ENCODE results near the gene TFB2M.
"Not testable (repeated sequence)": the region's sequence is repeated elsewhere in the genome, so short reads cannot be mapped to it uniquely, and the experiment has no call there.

The TFB2M gene

GRCh38 chr1:246564839-246565750 lies 966 bp downstream of the TFB2M start:
- Histone ChIP-seq H3K27ac (ENCODE audit: low read depth, low read length) (peak overlapping the region; percentile 2), H3K9ac (ENCODE audit: low read length) (no peak overlapping the region), H3K4me1 (ENCODE audit: control insufficient read depth, insufficient read depth, low read length) (no peaks in the 10 kb centered on the region)

DNA sequence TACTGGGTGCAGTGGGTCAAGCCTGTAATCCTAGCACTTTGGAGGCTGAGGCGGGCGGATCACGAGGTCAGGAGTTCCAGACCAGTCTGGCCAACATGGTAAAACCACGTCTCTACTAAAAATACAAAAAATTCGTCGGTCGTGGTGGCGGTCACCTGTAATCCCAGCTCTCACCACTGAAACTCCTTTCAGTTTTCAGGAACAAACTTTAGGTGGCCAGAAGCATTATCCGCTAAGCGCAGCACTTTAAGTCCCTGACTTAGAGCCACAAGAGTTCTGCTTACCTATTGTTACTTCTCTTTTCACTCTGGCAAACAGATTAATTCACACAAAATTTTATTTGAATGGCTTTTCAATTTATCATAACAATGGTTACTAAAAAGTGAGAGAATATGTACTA lies 5.2 kb downstream of the TFB2M start:
- not testable (repeated sequence) for H3K9ac ChIP-seq (ENCODE audit: low read length); H3K27ac ChIP-seq (ENCODE audit: low read depth, low read length); H3K4me1 ChIP-seq (ENCODE audit: control insufficient read depth, insufficient read depth, low read length); H3K4me3 ChIP-seq (ENCODE audit: low read length); H3K27me3 ChIP-seq (ENCODE audit: control insufficient read depth, insufficient read depth, low read length); H3K36me3 ChIP-seq (ENCODE audit: control insufficient read depth, insufficient read depth, low read length)

More at GRCh38 chr1:246564839-246565750, 966 bp downstream of the TFB2M start:
- H3K36me3 ChIP-seq (ENCODE audit: control insufficient read depth, insufficient read depth, low read length), result no peaks in the 10 kb centered on the region
- peak overlapping the region; percentile 91 for H3K4me3 ChIP-seq (ENCODE audit: low read length)
- H3K27me3 ChIP-seq (ENCODE audit: control insufficient read depth, insufficient read depth, low read length), result no peaks in the 10 kb centered on the region

DNA sequence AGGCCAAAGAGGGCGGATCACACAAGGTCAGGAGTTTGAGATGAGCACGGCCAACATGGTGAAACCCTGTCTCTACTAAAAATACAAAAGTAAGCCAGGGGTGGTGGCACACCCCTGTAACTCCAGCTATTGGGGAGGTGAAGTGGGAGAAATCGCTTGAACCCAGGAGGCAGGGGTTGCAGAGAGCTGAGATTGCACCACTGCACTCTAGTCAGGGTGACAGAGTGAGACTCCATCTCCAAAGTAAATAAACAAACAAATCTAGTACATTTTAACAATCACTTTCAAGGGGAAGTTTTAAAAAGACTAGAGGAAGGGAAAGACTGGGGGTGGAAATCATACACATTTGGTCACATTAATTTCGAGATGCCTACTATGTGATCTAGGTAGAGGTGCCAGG lies 6.8 kb downstream of the TFB2M start:
- no peaks in the 10 kb centered on the region for H3K27me3 ChIP-seq (ENCODE audit: control insufficient read depth, insufficient read depth, low read length)
- H3K36me3 ChIP-seq (ENCODE audit: control insufficient read depth, insufficient read depth, low read length), result peaks cover 4% of the 10 kb centered on the region
- no peaks in the 10 kb centered on the region for H3K4me1 ChIP-seq (ENCODE audit: control insufficient read depth, insufficient read depth, low read length)
- H3K4me3 ChIP-seq (ENCODE audit: low read length), result no peak overlapping the region
- H3K27ac ChIP-seq (ENCODE audit: low read depth, low read length), result no peak overlapping the region
- no peak overlapping the region for H3K9ac ChIP-seq (ENCODE audit: low read length)

DNA sequence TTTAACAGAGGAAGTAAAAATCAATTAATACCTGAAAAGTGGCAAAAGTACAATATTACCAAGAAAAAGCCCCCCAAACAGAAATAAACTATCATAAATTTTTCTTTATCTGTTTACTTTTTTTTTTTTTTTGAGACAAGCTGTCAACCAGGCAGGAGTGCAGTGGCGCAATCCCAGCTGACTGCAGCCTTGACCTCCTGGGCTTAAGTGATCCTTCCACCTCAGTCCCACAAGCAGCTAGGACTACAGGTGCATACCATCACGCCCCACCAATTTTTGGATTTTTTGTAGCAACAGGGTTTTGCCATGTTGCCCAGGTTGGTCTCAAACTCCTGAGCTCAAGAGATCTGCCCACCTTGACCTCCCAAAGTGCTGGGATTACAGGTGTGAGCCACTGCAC lies 8.0 kb downstream of the TFB2M start:
- Histone ChIP-seq H3K9ac (ENCODE audit: low read length) (no peak overlapping the region), H3K36me3 (ENCODE audit: control insufficient read depth, insufficient read depth, low read length) (peaks cover 4% of the 10 kb centered on the region), H3K4me3 (ENCODE audit: low read length) (no peak overlapping the region), H3K27me3 (ENCODE audit: control insufficient read depth, insufficient read depth, low read length) (no peaks in the 10 kb centered on the region), H3K27ac (ENCODE audit: low read depth, low read length) (no peak overlapping the region), H3K4me1 (ENCODE audit: control insufficient read depth, insufficient read depth, low read length) (no peaks in the 10 kb centered on the region)

GRCh38 chr1:246554201-246554600 lies 11.9 kb downstream of the TFB2M start:
- no peak overlapping the region for H3K4me3 ChIP-seq (ENCODE audit: low read length)
- H3K36me3 ChIP-seq (ENCODE audit: control insufficient read depth, insufficient read depth, low read length), result peaks cover 9% of the 10 kb centered on the region
- no peak overlapping the region for H3K9ac ChIP-seq (ENCODE audit: low read length)
- H3K27ac ChIP-seq (ENCODE audit: low read depth, low read length), result no peak overlapping the region
- H3K27me3 ChIP-seq (ENCODE audit: control insufficient read depth, insufficient read depth, low read length), result no peaks in the 10 kb centered on the region
- no peaks in the 10 kb centered on the region for H3K4me1 ChIP-seq (ENCODE audit: control insufficient read depth, insufficient read depth, low read length)

DNA sequence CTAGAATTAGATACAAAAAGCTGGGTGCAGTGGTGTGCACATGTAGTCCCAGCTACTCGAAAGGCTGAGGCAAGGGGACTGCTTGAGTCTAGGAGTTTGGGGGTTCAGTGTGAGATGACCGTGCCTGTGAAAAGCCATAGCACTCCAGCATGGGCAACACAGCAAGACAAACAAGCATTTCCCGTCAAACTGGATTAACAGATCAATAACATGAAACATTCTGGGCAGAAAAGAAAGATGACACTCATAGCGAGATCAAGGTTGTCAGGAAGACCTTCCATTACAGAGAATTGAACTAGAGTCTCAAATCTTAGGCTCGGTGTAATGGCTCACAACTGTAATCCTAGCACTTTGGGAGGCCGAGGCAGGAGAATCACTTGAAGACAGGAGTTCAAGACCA lies 14.0 kb downstream of the TFB2M start:
- H3K27me3 ChIP-seq (ENCODE audit: control insufficient read depth, insufficient read depth, low read length), result no peaks in the 10 kb centered on the region
- H3K9ac ChIP-seq (ENCODE audit: low read length), result no peak overlapping the region
- H3K36me3 ChIP-seq (ENCODE audit: control insufficient read depth, insufficient read depth, low read length), result peaks cover 9% of the 10 kb centered on the region
- no peak overlapping the region for H3K27ac ChIP-seq (ENCODE audit: low read depth, low read length)
- no peaks in the 10 kb centered on the region for H3K4me1 ChIP-seq (ENCODE audit: control insufficient read depth, insufficient read depth, low read length)
- H3K4me3 ChIP-seq (ENCODE audit: low read length), result no peak overlapping the region

- no peak overlapping the region for H3K4me3 ChIP-seq (ENCODE audit: low read length)
- peaks cover 9% of the 10 kb centered on the region for H3K36me3 ChIP-seq (ENCODE audit: control insufficient read depth, insufficient read depth, low read length)
- no peaks in the 10 kb centered on the region for H3K27me3 ChIP-seq (ENCODE audit: control insufficient read depth, insufficient read depth, low read length)
- H3K9ac ChIP-seq (ENCODE audit: low read length), result no peak overlapping the region
- H3K27ac ChIP-seq (ENCODE audit: low read depth, low read length), result no peak overlapping the region
- no peaks in the 10 kb centered on the region for H3K4me1 ChIP-seq (ENCODE audit: control insufficient read depth, insufficient read depth, low read length)
Observed at GRCh38 chr1:246550402-246550801, 15.7 kb downstream of the TFB2M start.

DNA sequence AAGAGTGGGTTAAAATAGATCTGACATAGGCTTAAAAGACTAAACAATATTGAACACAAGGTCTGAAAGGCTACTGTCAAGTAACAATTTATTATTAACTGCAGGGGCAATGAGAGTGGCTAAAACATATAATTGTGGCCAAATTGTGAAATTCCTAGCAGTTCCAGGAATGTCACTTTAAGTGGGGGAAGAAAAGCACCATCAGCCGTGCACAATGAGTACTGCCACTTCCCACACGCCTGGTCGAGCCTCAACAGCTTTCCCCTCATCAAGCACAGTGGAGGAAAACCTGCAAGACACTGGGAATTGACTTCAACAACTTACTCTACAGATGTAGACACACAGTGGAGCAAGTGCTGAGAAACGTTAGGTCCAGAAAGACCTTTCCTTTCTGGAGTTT lies 16.4 kb downstream of the TFB2M start:
- no peak overlapping the region for H3K27ac ChIP-seq (ENCODE audit: low read depth, low read length)

DNA sequence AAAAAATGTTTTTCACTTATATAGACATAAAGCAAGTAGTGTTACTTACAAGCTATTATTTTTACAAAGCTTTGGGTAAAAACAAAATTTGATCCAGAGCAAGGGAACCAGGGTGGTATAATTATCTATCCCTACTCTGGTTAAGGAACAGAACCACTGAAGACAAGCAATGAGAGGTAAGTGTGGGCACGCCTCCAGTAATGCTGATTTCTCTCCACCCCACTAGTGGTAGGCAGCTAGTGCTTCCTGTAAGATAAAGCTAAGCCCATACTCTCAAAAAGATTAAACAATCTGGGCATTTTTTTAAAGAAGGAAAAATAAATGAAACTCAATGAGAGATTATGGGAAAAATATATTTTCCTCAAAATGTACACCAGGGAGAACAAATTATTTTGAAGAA lies 22.1 kb downstream of the TFB2M start:
- Histone ChIP-seq H3K27ac (ENCODE audit: low read depth, low read length) (no peak overlapping the region), H3K4me1 (ENCODE audit: control insufficient read depth, insufficient read depth, low read length) (no peaks in the 10 kb centered on the region), H3K9ac (ENCODE audit: low read length) (no peak overlapping the region), H3K27me3 (ENCODE audit: control insufficient read depth, insufficient read depth, low read length) (no peaks in the 10 kb centered on the region), H3K4me3 (ENCODE audit: low read length) (no peak overlapping the region), H3K36me3 (ENCODE audit: control insufficient read depth, insufficient read depth, low read length) (peaks cover 14% of the 10 kb centered on the region)

More for the DNA sequence above, 16.4 kb downstream of the TFB2M start:
- Histone ChIP-seq H3K4me1 (ENCODE audit: control insufficient read depth, insufficient read depth, low read length) (no peaks in the 10 kb centered on the region), H3K36me3 (ENCODE audit: control insufficient read depth, insufficient read depth, low read length) (peaks cover 4% of the 10 kb centered on the region), H3K27me3 (ENCODE audit: control insufficient read depth, insufficient read depth, low read length) (no peaks in the 10 kb centered on the region), H3K4me3 (ENCODE audit: low read length) (no peak overlapping the region), H3K9ac (ENCODE audit: low read length) (no peak overlapping the region)

DNA sequence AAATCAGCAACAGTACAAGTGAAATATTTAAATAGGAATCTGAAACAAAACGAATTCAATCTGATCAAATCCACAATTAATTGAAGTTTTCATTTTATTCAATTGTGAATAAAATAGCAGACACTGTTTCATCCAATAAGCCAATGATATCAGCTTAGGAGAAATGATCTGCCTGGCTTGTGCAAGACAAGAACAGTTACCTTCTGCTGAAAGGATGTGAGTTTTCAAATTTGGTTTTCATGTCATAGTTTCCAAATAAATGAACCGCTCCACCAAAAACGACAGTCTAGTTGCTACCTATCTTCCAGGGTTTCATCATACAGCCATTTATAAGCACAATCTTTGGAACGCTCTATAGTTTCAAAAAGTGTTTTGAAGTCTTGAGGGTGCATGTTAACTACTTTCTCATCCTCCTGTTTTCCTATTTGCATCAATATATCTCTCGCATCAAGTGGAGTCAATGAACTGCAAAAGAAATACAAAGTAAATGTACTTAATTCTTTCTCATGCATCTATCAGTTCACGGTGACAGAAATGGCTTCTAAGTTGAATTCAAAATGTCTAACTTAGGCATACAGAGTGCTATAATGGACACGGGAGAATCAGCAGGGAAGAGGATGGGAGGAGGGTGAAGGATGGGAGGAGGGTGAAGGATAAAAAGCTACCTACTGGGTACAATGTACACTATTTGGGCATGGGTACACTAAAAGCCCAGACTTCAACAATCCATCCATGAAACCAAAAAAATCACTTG lies 25.1 kb downstream of the TFB2M start:
- no peaks in the 10 kb centered on the region for H3K4me1 ChIP-seq (ENCODE audit: control insufficient read depth, insufficient read depth, low read length)
- H3K27ac ChIP-seq (ENCODE audit: low read depth, low read length), result no peak overlapping the region
- H3K4me3 ChIP-seq (ENCODE audit: low read length), result no peak overlapping the region
- H3K36me3 ChIP-seq (ENCODE audit: control insufficient read depth, insufficient read depth, low read length), result peaks cover 14% of the 10 kb centered on the region
- no peak overlapping the region for H3K9ac ChIP-seq (ENCODE audit: low read length)
- H3K27me3 ChIP-seq (ENCODE audit: control insufficient read depth, insufficient read depth, low read length), result no peaks in the 10 kb centered on the region

GRCh38 chr1:246537887-246538286 lies 28.2 kb downstream of the TFB2M start:
- Histone ChIP-seq H3K36me3 (ENCODE audit: control insufficient read depth, insufficient read depth, low read length) (peaks cover 4% of the 10 kb centered on the region), H3K4me1 (ENCODE audit: control insufficient read depth, insufficient read depth, low read length) (no peaks in the 10 kb centered on the region), H3K9ac (ENCODE audit: low read length) (no peak overlapping the region), H3K4me3 (ENCODE audit: low read length) (no peak overlapping the region), H3K27me3 (ENCODE audit: control insufficient read depth, insufficient read depth, low read length) (no peaks in the 10 kb centered on the region), H3K27ac (ENCODE audit: low read depth, low read length) (no peak overlapping the region)

DNA sequence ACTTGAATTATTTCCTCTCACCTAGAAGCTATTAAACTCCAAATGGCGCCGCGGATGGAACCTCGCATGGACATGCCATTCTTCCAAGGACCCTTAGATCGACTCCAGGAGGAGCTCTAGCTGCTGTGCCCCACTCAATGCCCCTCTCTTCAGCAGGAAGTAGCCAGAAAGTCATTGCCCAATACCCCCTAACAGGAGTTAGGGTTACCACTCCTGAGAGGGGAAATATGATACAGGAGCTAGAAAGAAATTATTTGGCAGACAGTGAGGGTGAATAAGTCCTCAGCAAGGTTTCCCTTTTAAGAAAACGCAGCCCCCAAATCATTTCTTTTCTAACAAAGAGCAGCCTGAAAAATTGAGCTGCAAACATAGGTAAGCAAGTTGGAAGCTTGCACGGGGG lies 28.6 kb downstream of the TFB2M start:
- no peaks in the 10 kb centered on the region for H3K4me1 ChIP-seq (ENCODE audit: control insufficient read depth, insufficient read depth, low read length)
- peaks cover 4% of the 10 kb centered on the region for H3K36me3 ChIP-seq (ENCODE audit: control insufficient read depth, insufficient read depth, low read length)
- H3K4me3 ChIP-seq (ENCODE audit: low read length), result no peak overlapping the region
- no peak overlapping the region for H3K9ac ChIP-seq (ENCODE audit: low read length)
- no peak overlapping the region for H3K27ac ChIP-seq (ENCODE audit: low read depth, low read length)
- no peaks in the 10 kb centered on the region for H3K27me3 ChIP-seq (ENCODE audit: control insufficient read depth, insufficient read depth, low read length)
